NCI-H774 (cell line): ENCODE measurements around the gene FADS1.
A peak's percentile ranks its signal among the peaks of the same experiment; 100 is the strongest.

Source experiments
- DNase-seq: peaks from one replicate; lab custom pipeline; 2025; lab: John Stamatoyannopoulos, UW

The FADS1 gene

DNA sequence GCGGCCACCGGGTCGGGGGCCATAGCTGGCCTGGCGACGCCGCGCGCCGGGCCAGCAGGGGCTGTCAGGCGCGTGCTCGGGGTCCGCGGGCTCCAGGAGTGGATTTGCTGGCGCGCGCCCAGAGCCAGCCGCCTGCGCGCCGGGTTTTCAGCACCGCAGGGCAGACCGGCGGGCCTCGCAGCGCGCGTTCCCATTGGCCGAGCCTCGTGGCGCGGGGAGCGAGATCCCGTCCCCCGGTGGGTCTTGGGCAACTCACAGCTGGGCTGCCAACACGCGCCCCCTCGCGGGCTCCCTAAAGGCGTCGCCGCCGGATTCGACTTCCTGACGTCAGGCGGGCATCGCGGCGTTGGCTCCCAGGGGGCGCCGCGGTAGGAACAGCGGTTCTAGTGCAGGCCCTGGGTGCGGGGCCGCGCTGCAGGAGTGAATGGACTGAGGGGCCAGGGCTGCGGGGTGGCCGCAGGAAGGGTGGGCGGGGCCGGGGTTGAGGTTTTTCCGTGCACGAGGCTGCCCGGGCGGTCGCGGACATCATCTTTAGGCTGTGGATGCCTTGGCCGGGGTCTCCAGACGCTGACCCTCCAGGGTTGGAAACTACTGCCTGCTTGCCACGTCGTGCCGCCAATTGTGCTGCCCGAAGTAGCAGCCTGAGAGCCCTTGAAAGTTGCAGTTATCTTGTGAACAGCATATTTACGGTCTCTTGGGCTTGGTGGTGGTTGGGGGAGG, at the start of gene FADS1:
Gene FADS1 (minus strand): TSS at position 268 of the 720 bp plus-strand sequence. CDS start 74 bp downstream, at position 194.
- peak; percentile 96 for DNase-seq

GRCh38 chr11:61866231-61866957, 49.6 kb upstream of the FADS1 start:
- DNase-seq = no peak

DNA sequence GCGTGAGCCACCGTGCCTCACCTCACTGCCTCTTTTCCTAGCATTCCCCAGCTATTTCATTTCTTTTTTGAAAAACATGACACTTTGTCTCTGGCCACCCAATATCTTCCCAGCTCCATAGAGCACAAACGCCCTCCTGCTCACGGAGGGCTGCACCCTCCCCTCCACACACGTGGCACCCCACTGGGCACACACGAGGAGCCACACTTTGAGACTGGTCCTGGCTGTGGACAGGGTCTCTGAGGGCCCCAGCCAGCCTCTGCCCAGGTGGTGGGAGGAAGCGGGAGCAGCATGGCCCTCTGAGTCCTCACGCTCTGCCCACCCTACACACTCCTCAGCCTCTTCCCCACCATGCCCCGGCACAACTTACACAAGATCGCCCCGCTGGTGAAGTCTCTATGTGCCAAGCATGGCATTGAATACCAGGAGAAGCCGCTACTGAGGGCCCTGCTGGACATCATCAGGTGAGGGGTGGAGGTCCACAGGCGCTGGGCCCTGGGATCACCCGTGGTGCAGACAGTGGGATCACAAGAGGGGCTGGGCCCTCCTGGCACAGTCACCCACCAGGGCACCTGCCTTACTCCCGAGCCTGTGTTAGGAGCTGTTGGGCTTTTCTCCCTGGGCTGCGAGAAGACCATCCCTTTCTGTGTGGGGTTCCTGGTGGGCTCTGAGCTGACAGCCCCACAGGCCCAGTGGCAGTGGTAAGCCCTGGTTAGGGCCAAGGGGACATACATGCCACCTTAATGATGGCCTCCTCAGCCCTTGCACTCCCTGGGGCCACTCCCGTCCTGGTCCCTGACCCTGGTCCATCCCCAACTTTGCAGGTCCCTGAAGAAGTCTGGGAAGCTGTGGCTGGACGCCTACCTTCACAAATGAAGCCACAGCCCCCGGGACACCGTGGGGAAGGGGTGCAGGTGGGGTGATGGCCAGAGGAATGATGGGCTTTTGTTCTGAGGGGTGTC, 48.3 kb upstream of the FADS1 start:
- DNase-seq = no peak

- DNase-seq = no peak
Measured at GRCh38 chr11:61863548-61864081, 46.8 kb upstream of the FADS1 start.

GRCh38 chr11:61862714-61863547, 46.1 kb upstream of the FADS1 start:
- DNase-seq = no peak

DNA sequence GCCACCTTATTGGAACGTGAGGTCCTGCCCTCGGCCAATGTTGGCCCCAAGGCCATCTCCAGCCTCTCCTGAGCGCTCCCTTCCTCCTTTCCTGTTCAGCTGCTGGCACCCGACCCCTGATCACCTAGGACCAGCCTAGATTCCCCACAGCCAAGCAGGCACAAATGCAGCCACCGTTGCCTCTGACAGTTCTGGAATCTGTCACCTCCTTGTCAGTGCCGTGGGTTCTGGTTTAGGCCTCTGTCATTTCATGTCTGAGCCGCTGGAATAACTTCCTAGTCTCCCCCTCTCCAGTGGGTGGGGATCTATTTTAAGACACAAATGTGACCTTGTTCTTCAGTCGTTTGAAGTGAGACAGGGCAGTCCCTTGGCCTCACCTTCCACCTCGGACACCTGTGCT, 44.8 kb upstream of the FADS1 start:
- no peak for DNase-seq

DNA sequence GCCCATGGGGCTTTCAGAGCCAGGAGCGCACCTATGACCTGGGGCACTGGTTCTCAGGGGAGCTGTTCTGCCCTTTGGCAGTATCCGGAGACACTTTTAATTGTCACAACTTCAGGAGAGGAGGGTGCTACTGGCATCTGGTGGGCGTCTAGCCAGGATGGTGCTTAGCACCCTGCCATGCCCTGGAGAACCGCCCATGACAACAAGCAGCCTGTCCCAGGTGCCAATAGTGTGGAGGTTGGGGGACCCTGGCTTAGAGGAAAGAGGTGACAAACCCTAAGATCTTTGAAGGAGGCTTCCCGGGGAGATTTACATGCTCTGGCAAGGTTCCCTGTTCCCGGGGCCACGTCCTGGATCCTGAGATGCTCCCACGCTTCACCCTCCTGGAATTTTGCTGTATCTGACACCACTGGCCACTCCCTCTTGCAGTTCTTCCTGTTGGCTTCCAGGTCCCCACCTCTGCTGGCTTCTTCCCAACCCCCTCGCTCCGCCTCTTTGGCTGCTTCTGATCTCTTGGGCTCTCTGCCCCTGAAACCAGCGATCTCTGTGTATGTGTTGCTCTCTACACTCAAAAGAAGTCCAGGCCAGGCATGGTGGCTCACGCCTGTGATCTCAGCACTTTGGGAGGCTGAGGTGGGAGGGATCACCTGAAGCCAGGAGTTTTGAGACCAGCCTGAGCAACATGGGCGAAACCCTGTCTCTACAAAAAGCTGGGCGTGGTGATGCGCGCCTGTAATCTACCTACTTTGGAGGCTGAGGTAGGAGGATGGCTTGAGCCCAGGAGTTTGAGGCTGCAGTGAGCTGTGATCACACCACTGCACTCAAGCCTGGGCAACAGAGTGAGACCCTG, 43.5 kb upstream of the FADS1 start:
- no peak for DNase-seq

DNA sequence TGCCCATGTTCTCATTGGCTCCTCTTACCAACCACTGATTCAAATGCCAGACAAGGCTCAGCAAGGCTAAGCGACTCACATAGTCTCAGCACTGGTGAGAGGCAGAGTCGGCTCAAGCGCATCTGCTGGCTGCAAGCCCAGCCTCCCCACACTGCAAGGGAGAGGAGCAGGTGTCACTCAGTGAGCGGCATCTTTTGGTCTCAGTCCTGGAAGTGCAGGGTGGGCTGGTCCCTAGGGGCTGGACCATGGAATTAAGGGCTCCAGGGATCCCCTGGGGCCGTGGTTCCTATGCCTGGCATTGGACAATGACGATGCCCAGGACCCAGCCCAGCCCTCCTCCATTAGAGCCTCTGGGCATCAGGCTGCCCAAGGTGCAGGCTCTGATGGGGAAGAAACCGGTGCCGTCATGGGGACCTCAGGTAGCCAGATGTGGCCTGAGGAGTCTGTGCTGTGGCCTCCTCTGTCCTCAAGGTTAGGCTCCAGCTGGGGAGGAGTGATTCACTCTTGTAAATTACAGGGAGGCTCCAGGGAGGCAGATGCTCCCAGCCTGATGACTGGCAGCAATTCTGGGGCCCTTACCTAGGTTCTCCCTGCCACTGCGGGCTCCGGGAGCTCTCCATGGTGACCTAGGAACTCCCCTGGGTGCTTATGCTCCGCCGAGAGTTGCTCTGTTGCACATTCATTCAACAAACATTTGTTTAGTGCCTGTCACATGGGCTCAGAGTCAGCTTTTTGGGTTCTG, 39.3 kb upstream of the FADS1 start:
- no peak for DNase-seq

DNA sequence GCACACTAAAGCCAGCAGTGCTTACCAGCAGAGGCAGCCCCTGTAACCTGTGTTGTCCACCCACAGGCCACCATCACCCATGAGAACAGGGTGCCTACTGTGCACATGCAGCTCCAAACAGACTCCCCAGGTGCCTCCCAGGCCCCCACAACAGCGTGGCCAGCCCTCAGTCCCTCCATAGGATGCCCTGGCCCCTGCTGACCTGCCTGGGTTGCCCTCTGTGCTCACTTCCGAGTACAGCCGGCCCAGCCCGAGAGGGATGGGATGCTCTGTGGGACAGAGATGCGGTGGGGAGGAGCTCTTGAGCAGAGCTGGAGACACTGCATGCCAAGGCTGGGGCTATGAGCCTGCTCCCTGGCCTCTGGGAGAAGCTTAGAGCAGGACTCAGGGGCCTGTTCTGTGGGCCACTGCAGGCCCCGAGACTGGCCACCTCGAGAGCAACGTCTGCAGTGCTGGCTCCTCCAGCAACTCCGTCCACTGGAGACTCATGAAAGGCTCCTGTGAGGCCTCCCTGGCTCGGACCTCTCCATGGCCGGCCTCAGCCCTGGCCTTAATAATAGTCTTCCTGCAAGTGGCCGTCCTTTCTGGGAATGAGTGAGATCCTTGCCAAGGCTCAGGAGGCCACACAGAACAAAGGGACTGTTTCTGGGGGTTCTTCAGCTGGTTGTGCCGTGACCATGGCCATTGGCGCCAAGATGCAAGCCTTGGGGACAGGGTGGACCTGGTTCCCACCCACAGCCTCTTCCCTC, 38.3 kb upstream of the FADS1 start:
- DNase-seq = no peak

DNA sequence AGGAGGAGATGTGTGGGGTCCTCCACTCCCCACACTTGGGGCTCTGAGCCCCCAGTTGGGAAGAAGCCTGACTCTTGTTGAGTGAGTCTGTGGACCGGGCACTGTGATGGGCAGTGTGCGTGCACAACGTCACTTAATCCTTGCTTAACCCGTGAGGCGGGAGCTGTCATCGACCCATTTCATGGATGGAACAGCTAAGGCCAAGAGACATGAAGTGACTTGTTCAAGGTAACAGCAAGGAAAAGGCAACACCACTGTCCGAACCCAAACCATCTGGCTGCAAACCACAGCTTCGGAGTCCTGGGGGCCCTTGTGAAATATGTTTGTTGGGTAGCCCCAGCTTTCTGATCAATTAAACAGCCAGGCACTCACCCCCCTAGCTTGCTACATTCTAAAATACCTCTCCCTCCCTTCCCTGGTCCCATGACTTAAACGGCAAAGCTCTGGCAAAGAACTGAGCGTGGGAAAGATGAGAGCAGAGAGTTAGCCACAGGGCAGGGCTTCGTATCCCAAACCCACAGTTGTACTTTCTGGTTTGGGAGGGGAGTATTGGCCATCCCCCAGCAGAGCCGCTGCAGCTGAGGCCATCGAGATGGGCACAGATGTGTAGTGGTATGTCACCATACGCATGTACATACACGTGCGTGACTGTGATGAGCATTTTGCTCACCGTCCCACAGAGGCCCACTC, 37.5 kb upstream of the FADS1 start:
- DNase-seq = no peak

GRCh38 chr11:61853698-61854169, 36.9 kb upstream of the FADS1 start:
- DNase-seq = no peak

- no peak for DNase-seq
Measured at GRCh38 chr11:61851900-61852295, 35.1 kb upstream of the FADS1 start.

GRCh38 chr11:61851113-61851899, 34.5 kb upstream of the FADS1 start:
- no peak for DNase-seq

DNA sequence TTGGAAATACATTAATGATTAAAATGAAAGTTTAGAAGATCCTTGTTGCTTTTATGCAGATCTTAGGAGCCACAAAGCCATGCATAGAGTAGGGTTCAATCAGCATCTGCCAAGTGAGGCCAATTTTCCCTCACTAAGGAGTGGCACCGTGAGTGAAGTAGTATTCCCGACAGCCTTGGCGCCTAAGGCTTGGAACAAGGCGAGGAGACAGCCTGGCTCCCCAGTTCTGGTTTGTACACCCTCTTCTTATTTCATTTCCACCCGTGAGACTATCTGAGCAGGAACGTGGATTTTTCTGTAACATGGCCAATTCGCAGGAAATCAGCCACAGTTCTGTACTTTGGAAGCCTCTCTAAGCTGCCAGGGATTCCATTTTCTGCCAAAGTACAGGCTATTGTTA, 33.9 kb upstream of the FADS1 start:
- no peak for DNase-seq

DNA sequence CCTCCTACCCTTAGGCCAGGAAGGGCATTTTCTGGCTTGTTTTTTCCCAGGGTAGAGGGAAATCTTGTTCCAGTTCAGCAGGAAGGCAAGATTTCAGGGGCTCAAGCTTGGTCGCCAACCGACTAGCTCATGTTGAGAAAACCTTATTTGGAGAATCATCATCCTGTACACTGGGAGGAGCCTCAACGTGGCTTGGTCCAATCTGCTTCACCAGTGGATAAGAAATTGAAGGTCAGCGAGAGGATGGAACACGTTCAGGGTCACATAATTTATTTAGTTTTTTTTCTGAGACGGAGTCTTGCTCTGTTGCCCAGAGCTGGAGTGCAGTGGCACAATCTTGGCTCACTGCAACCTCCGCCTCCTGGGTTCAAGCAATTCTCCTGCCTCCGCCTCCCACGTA, 31.8 kb upstream of the FADS1 start:
- DNase-seq = no peak

- DNase-seq = no peak
Measured at GRCh38 chr11:61847914-61848581, 31.2 kb upstream of the FADS1 start.
